Activated CD8-positive, alpha-beta T cell treated with anti-CD3 and anti-CD28 coated beads, Interleukin-2, amount 10 ng/mL, durations not matched to agents 7 days and 5 days (primary cell): ENCODE measurements around the gene KRT85. TPM values are rescaled to one million over a fixed set of nuclear protein-coding genes. Genes with fewer than 3 reads are reported as not detected.

ENCODE experiments used
- ATAC-seq: fragments of 150-1000 bp; cut with Tn5 transposase; one replicate; pipeline ENCODE4 v1.10.0; 2021; ENCODE audit warnings: moderate library complexity
- CTCF ChIA-PET: fragments of 350-600 bp; sonication (Branson Sonifier 250); formaldehyde crosslinking; loops from one replicate; lab custom pipeline; 2021; ENCODE audit warnings: antibody characterized with exemption; lab: Charles Lee
- POLR2A ChIA-PET: fragments of 350-600 bp; sonication (Branson Sonifier 250); formaldehyde crosslinking; loops from one replicate; lab custom pipeline; 2021; ENCODE audit warnings: antibody characterized with exemption; lab: Charles Lee
- DNase-seq: peaks from one replicate; pipeline ENCODE4 v3.0.0-alpha.2; 2020
- H3K27ac Mint-ChIP-seq: one replicate; pipeline ENCODE4 v1.8.0; 2021; ENCODE audit warnings: mild to moderate bottlenecking, mixed read lengths
- H3K27me3 Mint-ChIP-seq: one replicate; pipeline ENCODE4 v1.8.0; 2021; ENCODE audit warnings: low read depth, mixed read lengths
- H3K36me3 Mint-ChIP-seq: one replicate; pipeline ENCODE4 v1.8.0; 2021; ENCODE audit warnings: low read depth, mixed read lengths
- H3K4me1 Mint-ChIP-seq: one replicate; pipeline ENCODE4 v1.8.0; 2021; ENCODE audit warnings: low read depth, mixed read lengths
- H3K4me3 Mint-ChIP-seq: one replicate; pipeline ENCODE4 v1.8.0; 2021; ENCODE audit warnings: mild to moderate bottlenecking, mixed read lengths
- H3K9me3 Mint-ChIP-seq: one replicate; pipeline ENCODE4 v1.8.0; 2022; ENCODE audit warnings: mixed read lengths; ENCODE audit not compliant: insufficient read depth
- total RNA-seq, 2 experiments: library from RNA; stranded (reverse); gene quantifications; one replicate each; pipeline ENCODE4 v1.2.3, GENCODE V29; 2021

The KRT85 gene
- total RNA-seq, 2 experiments from 2014 or later: not detected

- DNase-seq: no peak
Measured at GRCh38 chr12:52378091-52378490, 10.8 kb upstream of the KRT85 start.

GRCh38 chr12:52377266-52377665, 10.0 kb upstream of the KRT85 start:
- no peak for ATAC-seq
- Mint-ChIP-seq H3K27me3 (peaks cover 31% of the 10 kb centered on the region), H3K36me3 (no peaks in the 10 kb centered on the region), H3K4me3 (no peak overlapping the region), H3K9me3 (no peaks in the 10 kb centered on the region), H3K4me1 (peaks cover 11% of the 10 kb centered on the region), H3K27ac (no peak overlapping the region)
- no peak for DNase-seq
- POLR2A ChIA-PET: no interaction called here
- CTCF ChIA-PET: interaction anchor here (1.2 kb wide), 1 partner anchor 502 kb away, joined by 6 read pairs; no protein-coding TSS in a partner anchor

More at GRCh38 chr12:52378091-52378490, 10.8 kb upstream of the KRT85 start:
- no peak for ATAC-seq
- ChIA-PET POLR2A (no interaction called here), CTCF (no interaction called here)
- H3K4me3 Mint-ChIP-seq: no peak overlapping the region
- H3K36me3 Mint-ChIP-seq: no peaks in the 10 kb centered on the region
- H3K27ac Mint-ChIP-seq: no peak overlapping the region
- H3K9me3 Mint-ChIP-seq: no peaks in the 10 kb centered on the region
- peaks cover 27% of the 10 kb centered on the region for H3K27me3 Mint-ChIP-seq
- H3K4me1 Mint-ChIP-seq: peaks cover 19% of the 10 kb centered on the region

- no peaks in the 10 kb centered on the region for H3K36me3 Mint-ChIP-seq
- H3K9me3 Mint-ChIP-seq: no peaks in the 10 kb centered on the region
- ChIA-PET POLR2A (no interaction called here), CTCF (interaction anchor here (0.6 to 3.7 kb wide), 31 partner anchors 8 to 525 kb away, joined by 3 to 44 read pairs (median 4); partner anchors contain the start of gene KRT84)
- H3K4me3 Mint-ChIP-seq: no peak overlapping the region
- H3K27me3 Mint-ChIP-seq: peaks cover 35% of the 10 kb centered on the region
- H3K27ac Mint-ChIP-seq: no peak overlapping the region
- peak; percentile 76 for DNase-seq
- ATAC-seq: peak; percentile 72
- H3K4me1 Mint-ChIP-seq: no peaks in the 10 kb centered on the region
Measured at GRCh38 chr12:52372216-52373154, 5.2 kb upstream of the KRT85 start.

GRCh38 chr12:52371716-52372115, 4.4 kb upstream of the KRT85 start:
- Mint-ChIP-seq H3K9me3 (no peaks in the 10 kb centered on the region), H3K27me3 (peaks cover 34% of the 10 kb centered on the region), H3K4me1 (no peaks in the 10 kb centered on the region), H3K4me3 (no peak overlapping the region), H3K36me3 (no peaks in the 10 kb centered on the region), H3K27ac (no peak overlapping the region)
- ChIA-PET CTCF (interaction anchor here (1.0 to 3.7 kb wide), 14 partner anchors 10 to 526 kb away, joined by 3 to 44 read pairs (median 6); partner anchors contain the start of gene KRT84), POLR2A (no interaction called here)
- DNase-seq: no peak
- no peak for ATAC-seq

- Mint-ChIP-seq H3K4me3 (no peak overlapping the region), H3K4me1 (no peaks in the 10 kb centered on the region), H3K36me3 (no peaks in the 10 kb centered on the region), H3K9me3 (no peaks in the 10 kb centered on the region), H3K27me3 (peaks cover 31% of the 10 kb centered on the region), H3K27ac (no peak overlapping the region)
- DNase-seq: no peak
- ATAC-seq: no peak
- POLR2A ChIA-PET: interaction anchor here (0.6 kb wide), 1 partner anchor 502 kb away, joined by 4 read pairs; no protein-coding TSS in a partner anchor
- CTCF ChIA-PET: interaction anchor here (1.2 to 3.7 kb wide), 12 partner anchors 9 to 527 kb away, joined by 3 to 44 read pairs (median 8); partner anchors contain the start of gene KRT84
Measured at GRCh38 chr12:52370926-52371608, 3.8 kb upstream of the KRT85 start.

GRCh38 chr12:52369809-52370208, 2.5 kb upstream of the KRT85 start:
- no peak for ATAC-seq
- no peaks in the 10 kb centered on the region for H3K36me3 Mint-ChIP-seq
- CTCF ChIA-PET: interaction anchor here (1.2 to 3.7 kb wide), 4 partner anchors 8 to 510 kb away, joined by 3 to 12 read pairs (median 8); no protein-coding TSS in a partner anchor

GRCh38 chr12:52369211-52369610, 1.9 kb upstream of the KRT85 start:
- H3K4me1 Mint-ChIP-seq: no peaks in the 10 kb centered on the region
- no peak for ATAC-seq

More at GRCh38 chr12:52369809-52370208, 2.5 kb upstream of the KRT85 start:
- no peak for DNase-seq
- H3K4me3 Mint-ChIP-seq: no peak overlapping the region
- no peaks in the 10 kb centered on the region for H3K9me3 Mint-ChIP-seq
- H3K27me3 Mint-ChIP-seq: peaks cover 25% of the 10 kb centered on the region
- H3K27ac Mint-ChIP-seq: no peak overlapping the region
- no peaks in the 10 kb centered on the region for H3K4me1 Mint-ChIP-seq
- POLR2A ChIA-PET: no interaction called here

GRCh38 chr12:52368508-52368907, 1.2 kb upstream of the KRT85 start:
- ATAC-seq (no peak), DNase-seq (no peak)
- CTCF ChIA-PET: interaction anchor here (0.6 to 3.7 kb wide), 4 partner anchors 10 to 512 kb away, joined by 3 to 12 read pairs (median 7); no protein-coding TSS in a partner anchor
- Mint-ChIP-seq H3K27me3 (peaks cover 19% of the 10 kb centered on the region), H3K4me3 (no peak overlapping the region), H3K27ac (no peak overlapping the region), H3K4me1 (no peaks in the 10 kb centered on the region), H3K9me3 (no peaks in the 10 kb centered on the region), H3K36me3 (no peaks in the 10 kb centered on the region)
- POLR2A ChIA-PET: interaction anchor here (0.5 kb wide), 1 partner anchor 224 kb away, joined by 3 read pairs; no protein-coding TSS in a partner anchor

More at GRCh38 chr12:52369211-52369610, 1.9 kb upstream of the KRT85 start:
- ChIA-PET POLR2A (interaction anchor here (0.5 kb wide), 1 partner anchor 225 kb away, joined by 3 read pairs; no protein-coding TSS in a partner anchor), CTCF (interaction anchor here (0.6 to 3.7 kb wide), 5 partner anchors 11 to 511 kb away, joined by 3 to 12 read pairs (median 5); no protein-coding TSS in a partner anchor)
- no peaks in the 10 kb centered on the region for H3K9me3 Mint-ChIP-seq
- DNase-seq: no peak
- no peaks in the 10 kb centered on the region for H3K36me3 Mint-ChIP-seq
- no peak overlapping the region for H3K4me3 Mint-ChIP-seq
- peaks cover 24% of the 10 kb centered on the region for H3K27me3 Mint-ChIP-seq
- H3K27ac Mint-ChIP-seq: no peak overlapping the region

GRCh38 chr12:52367876-52368275, 595 bp upstream of the KRT85 start:
- Mint-ChIP-seq H3K27ac (no peak overlapping the region), H3K36me3 (no peaks in the 10 kb centered on the region), H3K27me3 (peaks cover 16% of the 10 kb centered on the region), H3K9me3 (no peaks in the 10 kb centered on the region), H3K4me1 (no peaks in the 10 kb centered on the region), H3K4me3 (no peak overlapping the region)
- DNase-seq: no peak
- no peak for ATAC-seq
- CTCF ChIA-PET: interaction anchor here (0.9 to 3.7 kb wide), 3 partner anchors 9 to 517 kb away, joined by 3 to 12 read pairs (median 9); no protein-coding TSS in a partner anchor
- POLR2A ChIA-PET: no interaction called here

- no peak for DNase-seq
- no peak for ATAC-seq
- Mint-ChIP-seq H3K27ac (no peak overlapping the region), H3K4me1 (peaks cover 11% of the 10 kb centered on the region), H3K9me3 (no peaks in the 10 kb centered on the region), H3K36me3 (no peaks in the 10 kb centered on the region), H3K27me3 (peaks cover 11% of the 10 kb centered on the region), H3K4me3 (no peak overlapping the region)
- CTCF ChIA-PET: interaction anchor here (0.6 to 1.4 kb wide), 5 partner anchors 8 to 515 kb away, joined by 3 to 4 read pairs (median 3); no protein-coding TSS in a partner anchor
- POLR2A ChIA-PET: interaction anchor here (0.7 kb wide), 1 partner anchor 9 kb away, joined by 3 read pairs; no protein-coding TSS in a partner anchor
Measured at GRCh38 chr12:52364901-52365489, 2.3 kb downstream of the KRT85 start.
